A549 treated with dexamethasone at 1 μM for 4 hours (cell line): Measurements from ENCODE around the gene RAB11B. TPM values are rescaled to one million over a fixed set of nuclear protein-coding genes. Genes with fewer than 3 reads are reported as not detected.

ENCODE experiments used
- total RNA-seq: library from RNA; stranded (reverse); fragments of 200-300 nt; extraction: Qiagen RNA extraction; gene quantifications from 5 replicates; pipeline ENCODE4 v1.2.3, GENCODE V29; 2022

The RAB11B gene
- total RNA-seq = 95.9 to 109 TPM (median 100 TPM) in 5 replicates

DNA sequence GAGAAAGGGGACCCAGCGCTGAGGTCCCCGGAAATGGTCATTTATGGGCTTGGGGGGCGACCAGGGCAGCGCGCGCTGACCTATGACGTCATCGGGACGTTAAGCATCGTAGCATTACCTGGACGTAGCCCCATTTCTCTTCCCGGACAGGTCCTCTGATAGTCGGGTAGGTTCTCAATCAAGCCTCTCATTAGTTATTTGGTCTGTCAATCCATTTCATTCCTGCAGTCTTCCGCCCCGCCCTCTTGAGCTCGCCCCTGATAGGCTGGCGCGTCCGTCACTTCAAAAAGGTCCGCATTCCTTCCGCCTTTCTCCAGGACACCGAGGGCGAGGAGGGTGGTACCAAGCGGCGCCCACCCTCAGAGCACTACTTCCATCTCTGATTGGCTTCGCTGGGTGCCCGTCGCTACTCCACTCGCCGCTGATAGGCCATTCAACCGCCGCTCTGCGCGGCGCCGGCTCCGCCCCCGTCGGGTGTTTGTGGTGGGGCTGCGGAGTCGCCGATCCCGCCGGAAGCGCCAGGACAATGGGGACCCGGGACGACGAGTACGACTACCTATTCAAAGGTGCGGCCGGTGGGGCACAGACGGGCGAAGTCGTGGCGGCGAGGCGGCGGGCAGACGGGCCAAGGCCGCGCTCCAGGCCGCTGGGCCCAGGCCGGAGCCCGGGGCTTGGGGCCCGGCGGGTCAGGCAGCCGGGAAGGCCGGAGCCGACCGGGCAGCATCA is at the start of gene RAB11B:
Gene RAB11B, plus strand, starts transcription at position 470 of the 726 bp plus-strand sequence. Its CDS starts 57 bp downstream, at position 527.

DNA sequence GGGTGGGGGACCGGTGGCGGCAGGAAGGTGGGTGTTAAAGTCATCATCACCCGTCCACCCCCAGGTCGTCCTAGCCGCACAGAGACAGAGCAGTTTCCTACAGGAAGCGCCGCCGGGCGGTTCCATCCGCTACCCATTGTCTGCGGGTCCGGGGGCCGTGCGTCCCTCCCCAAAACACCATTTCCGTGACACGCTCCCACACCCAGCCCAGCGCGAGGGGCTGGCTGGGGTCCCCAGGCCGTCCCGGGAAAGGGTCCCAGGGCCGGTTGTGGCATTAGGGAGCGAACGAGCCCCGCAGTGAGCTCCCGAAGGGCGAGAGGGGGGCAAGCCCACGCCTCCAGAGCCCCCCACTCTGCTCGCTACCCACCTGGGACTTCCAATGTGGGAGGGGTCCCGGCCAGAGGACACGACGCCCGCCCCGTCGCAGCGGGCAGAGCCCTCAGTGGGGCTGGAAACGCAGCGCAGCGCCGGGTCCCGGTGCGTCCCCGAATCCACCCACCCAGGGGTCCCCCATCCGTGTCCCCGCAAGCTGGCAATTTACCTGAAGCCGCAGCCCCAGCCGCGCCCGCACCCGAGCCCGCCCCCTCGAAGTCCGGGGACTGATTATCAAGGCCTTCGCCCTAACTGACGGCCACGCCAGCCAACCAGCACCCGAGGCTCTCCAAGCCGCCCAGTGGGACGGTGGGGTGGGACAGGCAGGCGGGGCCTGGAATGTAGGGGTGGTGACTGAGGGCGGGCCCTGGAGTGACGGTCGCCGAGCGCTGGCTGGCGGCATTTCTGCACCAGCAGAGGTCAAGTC is 47.3 kb upstream of the RAB11B start, which contains the start of gene KANK3:
Gene KANK3, minus strand, starts transcription at position 579 of the 799 bp plus-strand sequence. CDS start 5,434 bp downstream, outside the sequence.

GRCh38 chr19:8363803-8364771 is 26.1 kb upstream of the RAB11B start, which contains the start of gene ANGPTL4:
Gene ANGPTL4, plus strand, starts transcription at chr19:8364155. Its CDS starts 167 bp downstream, at chr19:8364322.

DNA sequence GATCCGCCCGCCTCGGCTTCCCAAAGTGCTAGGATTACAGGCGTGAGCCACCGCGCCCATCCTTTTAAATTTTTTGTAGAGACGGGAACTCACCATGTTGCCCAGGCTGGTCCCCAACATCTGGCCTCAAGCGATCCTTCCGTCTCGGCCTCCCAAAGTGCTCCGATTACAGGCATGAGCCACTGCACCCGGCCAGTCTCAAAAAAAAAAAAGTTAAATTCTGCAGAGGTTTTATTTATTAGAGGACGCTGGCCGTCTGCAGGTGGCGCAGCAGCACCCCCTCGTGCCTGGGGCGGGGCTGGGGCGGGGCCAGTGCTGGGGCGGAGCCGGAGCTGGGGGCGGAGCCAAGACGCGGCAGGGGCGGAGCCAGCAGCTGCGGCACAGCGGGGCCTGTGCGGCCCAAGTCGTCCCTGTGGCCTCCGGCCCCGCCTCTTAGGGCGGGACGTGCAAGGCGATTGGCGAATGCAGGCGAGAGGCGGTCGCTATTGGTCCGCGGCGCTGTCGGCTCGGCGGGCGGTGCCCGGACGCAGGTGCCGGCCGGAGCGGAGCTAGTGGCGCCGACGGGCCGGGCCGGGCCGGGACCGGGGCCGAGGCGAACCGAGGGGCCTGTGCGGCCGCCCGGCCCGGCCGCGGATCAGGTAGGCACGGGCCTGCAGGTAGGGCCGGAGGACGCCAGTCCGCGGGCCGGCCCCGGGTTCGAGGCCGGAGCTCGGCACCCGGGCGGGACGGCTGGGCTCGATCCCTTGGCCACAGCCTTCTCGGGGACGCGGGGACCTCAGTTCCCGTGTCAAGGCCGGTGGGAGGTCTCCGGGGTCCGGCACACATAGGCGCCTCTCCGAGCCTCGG is 22.8 kb downstream of the RAB11B start, which contains the start of gene MARCHF2:
Gene MARCHF2, plus strand, starts transcription at position 523 of the 846 bp plus-strand sequence. CDS start 8,536 bp downstream, outside the sequence.

GRCh38 chr19:8444677-8445487 is 54.7 kb downstream of the RAB11B start, which contains the start of gene HNRNPM:
Gene HNRNPM, plus strand, starts transcription at chr19:8444975. Its CDS starts 24 bp downstream, at chr19:8444999.

Other genes starting within 250 kb of the RAB11B start
- gene FBN3, start 240.8 kb upstream of the RAB11B start, total RNA-seq = not detected in 5 replicates
- 2.9 to 3.7 TPM (median 3.1 TPM) in 5 replicates for gene CERS4, start 181.0 kb upstream of the RAB11B start, total RNA-seq
- 56.8 to 90.1 TPM (median 81.0 TPM) in 5 replicates for gene CD320, start 82.0 kb upstream of the RAB11B start, total RNA-seq
- gene NDUFA7, start 69.0 kb upstream of the RAB11B start, total RNA-seq = 57.4 to 95.2 TPM (median 87.8 TPM) in 5 replicates
- 445 to 866 TPM (median 752 TPM) in 5 replicates for gene RPS28, start 68.9 kb upstream of the RAB11B start, total RNA-seq
- 5.9 to 7.3 TPM (median 6.7 TPM) in 5 replicates for gene KANK3, start 47.1 kb upstream of the RAB11B start, total RNA-seq
- 529 to 725 TPM (median 587 TPM) in 5 replicates for gene ANGPTL4, start 26.2 kb upstream of the RAB11B start, total RNA-seq
- 14.6 to 20.3 TPM (median 19.3 TPM) in 5 replicates for gene MARCHF2, start 22.9 kb downstream of the RAB11B start, total RNA-seq
- gene HNRNPM, start 54.6 kb downstream of the RAB11B start, total RNA-seq = 225 to 256 TPM (median 253 TPM) in 5 replicates
- 0.10 to 0.27 TPM (median 0.17 TPM) in 5 replicates for gene PRAM1, start 112.3 kb downstream of the RAB11B start, total RNA-seq
- gene ZNF414, start 123.8 kb downstream of the RAB11B start, total RNA-seq = 13.9 to 19.6 TPM (median 17.6 TPM) in 5 replicates
- 0.22 to 0.39 TPM (median 0.28 TPM) in 5 replicates for gene MYO1F, start 187.1 kb downstream of the RAB11B start, total RNA-seq
- 6.8 to 13.7 TPM (median 12.5 TPM) in 5 replicates for gene ADAMTS10, start 220.4 kb downstream of the RAB11B start, total RNA-seq
- gene NFILZ, start 240.3 kb downstream of the RAB11B start, total RNA-seq = not detected in 5 replicates